ENCODE measurements around the gene NCOA6.

Gene NCOA6

DNA sequence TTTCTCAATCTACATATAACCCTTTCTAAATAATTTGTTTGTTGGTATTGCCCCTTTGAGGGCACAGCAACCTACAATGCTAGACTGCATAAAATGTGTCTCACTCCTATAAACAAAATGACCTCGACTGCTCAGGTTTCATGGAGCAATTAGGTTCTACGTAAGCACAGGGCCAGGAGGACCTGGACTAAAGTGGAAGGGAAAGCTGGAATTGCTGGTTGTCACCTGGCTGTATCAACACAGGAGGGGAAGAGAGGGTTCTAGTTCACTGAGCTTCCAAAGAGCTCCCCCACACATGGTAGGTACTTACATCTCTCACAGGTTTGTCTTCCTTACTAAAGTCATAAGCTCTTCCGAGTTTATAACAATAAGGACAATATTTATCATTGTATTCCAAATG is 51.0 kb downstream of the NCOA6 start:
- H3K4me3 ChIP-seq (ENCODE audit: low read length) = no peak overlapping the region
- no peak for TF ChIP-seq ZNF274 (IDR thresholded peaks at IDR 0.05; ENCODE audit: low read depth, low read length)

DNA sequence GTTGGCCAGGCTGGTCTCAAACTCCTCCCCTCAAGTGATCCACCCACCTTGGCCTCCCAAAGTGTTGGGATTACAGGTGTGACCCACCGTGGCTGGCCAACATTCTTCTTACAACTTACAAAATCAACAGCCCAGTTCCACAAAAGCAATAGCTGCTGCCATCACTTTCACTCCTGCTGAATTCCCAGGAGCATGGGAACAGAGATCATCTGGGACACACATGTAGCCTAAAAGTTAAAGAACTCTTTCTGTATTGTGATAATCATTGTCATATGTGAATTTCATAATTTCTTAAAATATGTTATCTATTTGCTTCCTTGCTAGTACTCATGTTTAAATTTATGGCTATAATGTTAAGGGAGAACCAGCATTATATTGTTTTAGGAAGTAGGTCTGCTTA is 51.7 kb downstream of the NCOA6 start:
- no peak overlapping the region for H3K4me3 ChIP-seq (ENCODE audit: low read length)
- no peak for TF ChIP-seq ZNF274 (IDR thresholded peaks at IDR 0.05; ENCODE audit: low read depth, low read length)

DNA sequence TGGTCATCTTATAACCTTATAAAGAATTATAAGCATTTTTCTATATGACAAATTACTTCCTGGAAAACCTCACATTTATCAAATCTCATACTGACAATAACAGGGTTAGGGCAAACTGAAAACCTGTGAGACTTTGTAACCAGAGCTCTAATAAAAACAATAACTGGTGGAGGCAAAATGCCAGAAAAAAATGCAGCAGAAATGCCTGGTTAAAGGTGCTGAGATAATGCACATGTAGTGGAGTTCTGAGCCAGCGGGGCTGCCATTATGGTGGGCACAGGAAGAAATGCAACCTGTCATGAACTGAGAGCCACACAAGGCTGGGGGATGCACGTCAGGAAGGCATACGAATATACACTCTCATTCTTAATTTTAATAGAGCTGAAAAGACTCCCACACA is 53.0 kb downstream of the NCOA6 start:
- no peak overlapping the region for H3K4me3 ChIP-seq (ENCODE audit: low read length)
- no peak for TF ChIP-seq ZNF274 (IDR thresholded peaks at IDR 0.05; ENCODE audit: low read depth, low read length)

DNA sequence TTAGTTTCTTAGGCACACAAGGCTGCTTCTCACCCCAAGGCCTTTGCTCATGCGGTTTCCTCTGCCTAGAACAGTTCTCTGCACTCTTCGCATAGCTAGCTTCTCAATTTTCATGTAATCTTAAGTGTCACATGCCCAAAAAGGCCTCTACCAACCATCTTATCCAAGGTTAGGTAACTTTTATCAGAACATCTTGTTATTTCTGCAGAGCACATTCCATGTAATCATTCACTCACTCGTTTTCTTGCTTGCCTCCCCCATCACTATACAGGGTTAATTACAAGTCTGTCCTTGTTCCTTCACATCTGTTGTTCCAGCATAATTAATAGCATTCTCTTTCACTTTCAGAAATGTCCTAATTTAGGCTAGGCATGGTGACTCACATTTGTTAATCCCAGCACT is 53.8 kb downstream of the NCOA6 start:
- H3K4me3 ChIP-seq (ENCODE audit: low read length) = no peak overlapping the region
- TF ChIP-seq ZNF274 (IDR thresholded peaks at IDR 0.05; ENCODE audit: low read depth, low read length) = no peak

DNA sequence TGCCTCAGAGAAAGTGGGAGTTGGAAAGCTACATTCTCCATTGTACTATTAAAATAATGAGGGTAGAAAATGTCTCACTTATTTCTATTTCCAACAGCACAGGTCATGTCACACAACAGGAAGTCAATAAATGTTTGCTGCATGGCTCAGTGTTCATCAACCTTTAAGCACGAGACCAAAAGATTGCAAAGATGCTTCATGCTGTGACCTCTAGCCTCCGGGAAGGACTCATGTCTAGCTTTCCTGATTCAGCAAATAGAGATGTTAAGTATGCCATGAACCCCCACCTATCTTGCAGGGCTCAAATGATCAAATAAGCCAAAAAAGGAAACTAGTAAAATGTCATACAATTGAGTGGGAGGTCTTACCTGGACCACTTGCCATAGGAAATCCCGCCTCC is 57.4 kb downstream of the NCOA6 start:
- no peak for TF ChIP-seq ZNF274 (IDR thresholded peaks at IDR 0.05; ENCODE audit: low read depth, low read length)

DNA sequence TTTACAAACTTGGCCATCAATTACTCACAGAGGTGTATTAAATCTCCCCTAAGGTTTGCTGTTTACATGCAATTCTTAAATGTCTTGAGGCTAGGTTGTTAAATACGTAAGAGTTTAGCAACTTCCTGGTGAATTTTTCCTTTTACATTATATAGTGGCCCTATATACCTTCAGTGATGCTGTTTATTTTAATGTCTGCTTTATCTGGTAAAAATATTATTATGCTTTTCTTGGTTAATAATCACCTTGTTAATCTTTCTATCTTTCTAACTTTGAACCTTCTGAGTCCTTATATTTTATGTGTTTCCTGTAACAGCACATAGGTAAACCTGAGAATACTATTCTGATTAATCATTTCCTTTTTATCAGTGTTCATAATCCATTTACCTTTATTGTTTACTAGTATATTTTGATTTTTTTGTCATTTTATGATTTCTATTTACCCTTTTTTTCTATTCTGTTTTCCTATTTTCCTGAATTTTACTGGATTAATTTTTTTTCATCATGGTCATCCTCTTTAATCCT is 63.4 kb downstream of the NCOA6 start:
- TF ChIP-seq ZNF274 (IDR thresholded peaks at IDR 0.05; ENCODE audit: low read depth, low read length) = no peak

More for the DNA sequence above, 57.4 kb downstream of the NCOA6 start:
- H3K4me3 ChIP-seq (ENCODE audit: low read length) = no peak overlapping the region

DNA sequence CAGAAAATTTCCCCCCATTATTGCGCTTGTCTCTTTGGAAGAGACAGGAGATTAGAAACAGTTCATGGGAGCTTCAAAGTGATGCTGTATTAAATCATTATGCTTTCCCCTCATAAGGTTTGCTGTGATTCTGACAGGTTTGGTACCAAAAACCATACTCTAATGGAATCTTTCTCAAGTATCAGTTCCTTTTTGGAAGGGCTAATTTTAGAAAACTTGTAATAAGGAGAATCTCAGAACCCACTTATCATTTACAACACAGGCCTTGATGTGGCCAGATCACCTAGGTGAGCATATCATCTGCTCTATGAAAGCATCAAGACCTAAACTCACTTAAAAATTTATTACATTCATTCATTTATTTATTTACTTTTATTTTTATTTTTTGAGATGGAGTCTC is 70.1 kb downstream of the NCOA6 start:
- no peak overlapping the region for H3K4me3 ChIP-seq (ENCODE audit: low read length)
- no peak for TF ChIP-seq ZNF274 (IDR thresholded peaks at IDR 0.05; ENCODE audit: low read depth, low read length)

More for the DNA sequence above, 63.4 kb downstream of the NCOA6 start:
- no peak overlapping the region for H3K4me3 ChIP-seq (ENCODE audit: low read length)

DNA sequence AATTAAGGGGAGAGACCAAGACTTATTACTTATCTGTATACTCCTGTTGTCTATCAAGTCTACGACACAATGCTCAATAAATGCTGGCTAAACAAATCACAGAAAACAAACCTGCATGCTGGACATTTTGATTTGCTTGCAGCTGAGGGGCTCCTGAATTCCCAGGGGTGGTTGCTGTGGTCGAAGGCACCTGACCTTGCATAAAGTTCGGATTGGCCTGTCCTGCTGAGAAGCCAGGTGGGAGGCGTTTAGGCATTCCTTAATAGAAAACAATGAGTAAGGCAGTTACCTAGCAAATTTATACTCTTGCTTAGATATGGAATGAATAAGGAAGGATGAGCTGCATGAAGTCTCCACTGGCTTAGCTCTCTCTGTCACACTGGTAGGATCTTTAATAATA is 70.8 kb downstream of the NCOA6 start:
- H3K4me3 ChIP-seq (ENCODE audit: low read length) = no peak overlapping the region
- no peak for TF ChIP-seq ZNF274 (IDR thresholded peaks at IDR 0.05; ENCODE audit: low read depth, low read length)

DNA sequence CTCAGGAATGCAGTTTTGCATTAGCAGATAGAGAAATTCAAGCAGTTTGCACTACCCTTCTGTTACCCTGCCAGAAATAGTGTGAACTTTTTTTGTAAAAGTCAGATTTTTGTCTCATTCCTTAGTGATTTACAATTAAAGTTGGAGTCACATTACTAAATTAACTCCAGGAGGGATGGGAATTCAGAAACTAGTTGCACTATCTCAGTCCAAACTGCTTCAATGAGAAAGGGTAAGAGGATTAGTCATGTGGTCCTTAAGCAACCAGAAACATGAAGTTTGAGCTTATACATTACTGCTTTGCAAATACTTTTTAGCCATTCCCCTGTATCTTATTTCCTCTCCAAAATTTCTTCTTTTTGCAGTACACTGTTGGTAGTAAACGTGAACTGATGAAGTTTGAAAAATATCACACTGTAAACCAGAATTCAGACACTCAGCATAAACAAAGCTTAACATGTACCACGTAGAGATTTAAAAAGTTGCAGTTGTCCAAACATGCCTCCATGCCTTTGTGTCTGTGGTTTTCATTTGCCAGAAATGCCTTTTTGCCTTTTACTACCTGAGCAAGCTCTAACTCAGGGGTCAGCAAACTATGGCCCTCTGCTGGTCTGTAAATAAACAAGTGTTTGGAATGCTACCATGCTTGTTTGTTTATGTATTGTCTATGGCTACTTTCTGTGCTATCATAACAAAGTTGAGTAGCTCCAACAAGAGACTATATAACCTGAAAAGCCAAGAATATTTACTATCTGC is 71.6 kb downstream of the NCOA6 start:
- no peak for TF ChIP-seq ZNF274 (IDR thresholded peaks at IDR 0.05; ENCODE audit: low read depth, low read length)

DNA sequence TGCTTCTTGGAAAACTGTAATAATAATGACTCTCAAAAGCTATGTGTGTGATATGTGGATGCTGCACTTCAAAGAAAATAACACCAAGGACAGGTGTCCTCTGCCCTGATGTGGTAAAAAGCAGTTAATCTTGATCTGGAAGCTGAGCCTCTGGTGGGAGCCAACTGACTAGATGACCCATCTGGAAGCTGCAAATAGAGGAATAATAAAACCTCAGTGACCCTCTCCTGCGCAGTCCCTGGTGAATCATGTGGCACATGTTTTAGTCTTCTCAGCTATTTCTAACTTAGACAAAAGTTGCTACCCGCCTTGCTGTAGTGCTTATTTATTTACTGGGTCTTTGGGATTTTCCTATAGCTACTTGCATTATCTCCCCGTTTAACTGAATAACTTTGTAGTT is 74.0 kb downstream of the NCOA6 start:
- H3K4me3 ChIP-seq (ENCODE audit: low read length) = no peak overlapping the region
- TF ChIP-seq ZNF274 (IDR thresholded peaks at IDR 0.05; ENCODE audit: low read depth, low read length) = no peak

More for the DNA sequence above, 71.6 kb downstream of the NCOA6 start:
- H3K4me3 ChIP-seq (ENCODE audit: low read length) = no peak overlapping the region

DNA sequence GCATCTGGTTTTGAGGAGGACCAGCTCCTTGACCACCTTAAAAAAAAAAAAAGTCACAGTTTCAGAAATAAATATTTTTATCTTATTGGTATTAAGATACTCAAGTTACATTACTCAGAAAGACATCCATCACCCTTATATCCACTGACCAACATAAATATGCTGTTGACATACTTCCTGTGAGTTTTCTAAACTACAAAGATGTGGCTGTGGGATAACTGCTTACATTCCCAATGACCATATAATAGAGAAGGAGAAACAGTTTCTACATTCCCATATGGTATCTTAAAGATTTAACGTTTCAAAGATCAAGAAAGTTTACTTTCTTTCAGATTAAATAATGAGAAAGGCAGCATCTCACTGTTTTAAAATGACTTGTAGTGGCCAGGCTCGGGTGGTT is 75.0 kb downstream of the NCOA6 start:
- no peak overlapping the region for H3K4me3 ChIP-seq (ENCODE audit: low read length)
- no peak for TF ChIP-seq ZNF274 (IDR thresholded peaks at IDR 0.05; ENCODE audit: low read depth, low read length)

DNA sequence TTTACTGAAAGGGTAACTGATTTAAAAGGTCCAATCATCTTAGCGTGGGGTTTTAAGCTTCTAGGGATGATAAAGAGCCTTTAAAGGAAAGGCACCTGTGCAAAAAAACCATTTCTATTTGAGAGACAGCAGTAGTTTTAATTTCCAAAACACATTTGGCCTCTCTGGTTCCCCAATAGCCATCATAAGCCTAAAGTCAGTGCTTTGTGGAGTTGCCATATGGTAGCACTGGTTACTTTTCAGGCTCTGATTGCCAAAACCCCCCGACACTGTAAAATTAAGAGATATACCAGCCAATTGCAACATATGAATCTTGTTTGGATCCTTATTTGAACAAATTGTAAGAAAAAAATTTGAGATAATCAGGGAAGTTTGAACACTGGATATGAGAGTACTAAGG is 76.7 kb downstream of the NCOA6 start:
- no peak for TF ChIP-seq ZNF274 (IDR thresholded peaks at IDR 0.05; ENCODE audit: low read depth, low read length)
- H3K4me3 ChIP-seq (ENCODE audit: low read length) = no peak overlapping the region

DNA sequence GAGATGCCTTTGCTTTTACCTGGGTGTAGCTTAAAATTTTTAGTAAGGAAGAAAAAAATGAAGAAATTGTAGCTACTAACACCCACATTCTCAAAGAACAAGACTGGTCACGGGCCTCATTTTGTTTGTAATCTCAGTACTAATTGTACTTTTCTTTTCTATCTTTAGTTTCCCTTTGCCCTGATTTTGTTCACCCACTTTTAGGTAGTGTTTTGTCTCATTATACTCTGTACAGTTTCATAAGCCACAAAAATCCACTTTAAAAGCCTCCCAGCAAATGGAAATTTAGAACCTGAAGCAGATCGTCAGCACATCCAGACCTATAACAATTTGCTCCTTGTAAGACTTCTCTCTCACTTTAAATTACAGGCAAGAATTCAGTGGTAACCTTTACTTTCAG is 78.0 kb downstream of the NCOA6 start:
- TF ChIP-seq ZNF274 (IDR thresholded peaks at IDR 0.05; ENCODE audit: low read depth, low read length) = no peak
- no peak overlapping the region for H3K4me3 ChIP-seq (ENCODE audit: low read length)

DNA sequence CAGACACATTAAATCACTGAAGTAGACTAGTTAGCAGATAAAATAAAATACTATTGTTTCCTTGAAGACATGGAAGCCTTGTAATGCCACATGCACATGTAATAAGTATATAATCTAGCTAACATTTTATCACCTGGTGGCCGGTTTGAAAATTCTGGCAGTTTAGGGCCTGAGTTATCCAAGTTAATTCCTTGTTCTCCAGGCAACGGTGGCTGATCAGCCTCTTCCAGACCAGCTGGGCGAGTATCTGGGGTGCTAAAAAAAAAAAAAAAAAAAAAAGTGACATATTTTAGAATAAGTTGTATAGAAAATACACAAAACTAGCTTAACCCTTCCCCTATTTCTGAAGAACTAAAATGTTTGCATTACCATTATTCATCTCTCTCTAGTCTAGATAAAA is 78.8 kb downstream of the NCOA6 start:
- no peak overlapping the region for H3K4me3 ChIP-seq (ENCODE audit: low read length)
- TF ChIP-seq ZNF274 (IDR thresholded peaks at IDR 0.05; ENCODE audit: low read depth, low read length) = no peak

DNA sequence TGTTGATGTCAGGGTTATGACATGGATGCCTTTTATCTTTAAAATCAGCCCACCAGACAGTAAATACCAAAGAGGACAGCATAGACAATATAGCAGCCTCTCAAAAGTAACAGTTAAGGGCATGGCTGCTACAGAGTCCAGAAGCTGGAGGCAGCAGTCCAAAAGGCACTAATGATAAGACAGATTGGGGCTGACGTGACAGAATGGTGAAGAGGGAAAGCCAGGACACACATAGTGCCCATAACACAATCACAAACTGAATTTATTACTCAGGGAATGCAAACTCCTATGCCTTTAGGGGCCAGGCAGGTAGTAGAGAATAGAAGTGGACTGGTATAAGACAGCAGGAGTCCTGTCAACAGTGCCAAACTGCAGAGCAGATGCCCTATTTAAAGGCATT is 80.6 kb downstream of the NCOA6 start:
- TF ChIP-seq ZNF274 (IDR thresholded peaks at IDR 0.05; ENCODE audit: low read depth, low read length) = no peak
- no peak overlapping the region for H3K4me3 ChIP-seq (ENCODE audit: low read length)

DNA sequence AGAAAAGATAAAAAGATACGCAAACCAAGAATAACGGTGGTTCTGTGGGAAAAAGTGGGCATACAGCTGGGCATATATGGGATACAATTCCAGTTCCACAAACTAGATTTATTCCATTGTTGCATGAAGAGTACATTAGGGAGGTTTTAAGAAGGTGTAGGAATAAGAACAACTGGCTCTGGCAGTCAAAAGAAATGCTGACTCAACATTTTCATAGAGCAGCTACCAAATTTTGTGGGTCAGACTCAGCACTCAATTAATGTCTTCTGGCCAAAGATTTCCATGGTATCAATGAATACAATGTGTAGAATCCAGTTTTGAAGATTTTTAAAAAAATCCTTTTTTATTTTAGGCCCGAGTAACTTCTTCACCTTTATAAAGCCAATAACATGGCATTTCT is 81.1 kb downstream of the NCOA6 start:
- no peak for TF ChIP-seq ZNF274 (IDR thresholded peaks at IDR 0.05; ENCODE audit: low read depth, low read length)
- no peak overlapping the region for H3K4me3 ChIP-seq (ENCODE audit: low read length)
